H9 (cell line): Measurements from ENCODE around the gene RIMS1. TPM values are rescaled to one million over a fixed set of nuclear protein-coding genes. Genes with fewer than 3 reads are reported as not detected.
A peak's percentile ranks its signal among the peaks of the same experiment; 100 is the strongest.

ENCODE experiments used
- DNase-seq: peaks from one replicate; pipeline ENCODE4 v3.0.0-alpha.2; 2017
- H2AFZ ChIP-seq: one replicate; pipeline ENCODE4 v1.6.1; 2013; ENCODE audit warnings: mild to moderate bottlenecking, low read length, control low read depth, moderate library complexity
- H2AK5ac ChIP-seq: 2 replicates; pipeline ENCODE4 v1.6.1; 2013; ENCODE audit warnings: low read length, control low read depth, mixed read lengths; ENCODE audit not compliant: insufficient read length
- H2BK120ac ChIP-seq: one replicate; pipeline ENCODE4 v1.6.1; 2013; ENCODE audit warnings: low read depth, mild to moderate bottlenecking, low read length, control low read depth, inconsistent platforms; ENCODE audit not compliant: poor library complexity, severe bottlenecking
- H2BK12ac ChIP-seq: 2 replicates; pipeline ENCODE4 v1.6.1; 2013; ENCODE audit warnings: low read length, control low read depth, mixed read lengths, low read depth; ENCODE audit not compliant: insufficient read length
- H2BK15ac ChIP-seq: 2 replicates; pipeline ENCODE4 v1.6.1; 2013; ENCODE audit warnings: low read depth, low read length, control low read depth
- H2BK20ac ChIP-seq: one replicate; pipeline ENCODE4 v1.6.1; 2013; ENCODE audit warnings: low read depth, mild to moderate bottlenecking, low read length, control low read depth, inconsistent platforms; ENCODE audit not compliant: poor library complexity, severe bottlenecking
- H2BK5ac ChIP-seq: 2 replicates; pipeline ENCODE4 v1.6.1; 2013; ENCODE audit warnings: low read length, control low read depth, mixed read lengths; ENCODE audit not compliant: insufficient read length
- H3K14ac ChIP-seq: 2 replicates; pipeline ENCODE4 v1.6.1; 2013; ENCODE audit warnings: low read length, control low read depth; ENCODE audit not compliant: insufficient read depth
- H3K18ac ChIP-seq: 2 replicates; pipeline ENCODE4 v1.6.1; 2013; ENCODE audit warnings: low read depth, mild to moderate bottlenecking, mixed read lengths, low read length, control low read depth; ENCODE audit not compliant: insufficient read length
- H3K23ac ChIP-seq: 2 replicates; pipeline ENCODE4 v1.6.1; 2013; ENCODE audit warnings: low read length, control low read depth, mixed read lengths, low read depth; ENCODE audit not compliant: insufficient read length
- H3K23me2 ChIP-seq: 2 replicates; pipeline ENCODE4 v1.6.1; 2013; ENCODE audit warnings: low read depth, mild to moderate bottlenecking, mixed read lengths, low read length, control low read depth; ENCODE audit not compliant: insufficient read length, poor library complexity, severe bottlenecking
- H3K27ac ChIP-seq: 2 replicates; pipeline ENCODE4 v1.5.1; 2013; ENCODE audit warnings: low read length, control low read depth, mixed read lengths, low read depth; ENCODE audit not compliant: insufficient read length
- H3K27me3 ChIP-seq: 2 replicates; pipeline ENCODE4 v1.6.1; 2013; ENCODE audit warnings: low read length, control low read depth, inconsistent platforms; ENCODE audit not compliant: insufficient read depth
- H3K4ac ChIP-seq: 2 replicates; pipeline ENCODE4 v1.6.1; 2013; ENCODE audit warnings: low read depth, mild to moderate bottlenecking, control low read depth, inconsistent platforms, low read length, moderate library complexity
- H3K4me1 ChIP-seq: 2 replicates; pipeline ENCODE4 v1.6.1; 2013; ENCODE audit warnings: low read length, control low read depth, inconsistent platforms; ENCODE audit not compliant: insufficient read depth
- H3K4me2 ChIP-seq: 2 replicates; pipeline ENCODE4 v1.6.1; 2013; ENCODE audit warnings: low read length, control low read depth, mixed read lengths; ENCODE audit not compliant: insufficient read length, insufficient read depth
- H3K56ac ChIP-seq: 2 replicates; pipeline ENCODE4 v1.6.1; 2013; ENCODE audit warnings: low read depth, mild to moderate bottlenecking, mixed read lengths, low read length, control low read depth; ENCODE audit not compliant: insufficient read length
- H3K79me1 ChIP-seq: 2 replicates; pipeline ENCODE4 v1.6.1; 2013; ENCODE audit warnings: low read depth, mild to moderate bottlenecking, moderate library complexity, low read length, control low read depth, inconsistent platforms; ENCODE audit not compliant: insufficient read depth, poor library complexity, severe bottlenecking
- H3K79me2 ChIP-seq: 2 replicates; pipeline ENCODE4 v1.6.1; 2013; ENCODE audit warnings: low read length, control low read depth, inconsistent platforms; ENCODE audit not compliant: insufficient read depth
- H3K9ac ChIP-seq: 2 replicates; pipeline ENCODE4 v1.6.1; 2013; ENCODE audit warnings: low read length, control low read depth, mixed read lengths; ENCODE audit not compliant: insufficient read length; ENCODE audit errors: extremely low read depth
- H3K9me3 ChIP-seq: one replicate; pipeline ENCODE4 v1.6.1; 2013; ENCODE audit warnings: low read depth, low read length, inconsistent platforms; ENCODE audit not compliant: control insufficient read depth
- H3T11ph ChIP-seq: one replicate; pipeline ENCODE4 v1.6.1; 2013; ENCODE audit warnings: mild to moderate bottlenecking, low read length, control low read depth, inconsistent platforms
- H4K20me1 ChIP-seq: one replicate; pipeline ENCODE4 v1.6.1; 2013; ENCODE audit not compliant: control insufficient read depth, insufficient read length, insufficient read depth
- H4K5ac ChIP-seq: 2 replicates; pipeline ENCODE4 v1.6.1; 2013; ENCODE audit warnings: low read depth, mild to moderate bottlenecking, mixed read lengths, low read length, control low read depth; ENCODE audit not compliant: insufficient read length
- H4K8ac ChIP-seq: replicated peaks from 2 replicates; pipeline ENCODE4 v1.6.1; 2013; ENCODE audit warnings: low read length, control low read depth, mixed read lengths, low read depth; ENCODE audit not compliant: insufficient read length
- H4K91ac ChIP-seq: 2 replicates; pipeline ENCODE4 v1.6.1; 2013; ENCODE audit warnings: low read depth, mild to moderate bottlenecking, moderate library complexity, mixed read lengths, low read length, control low read depth; ENCODE audit not compliant: insufficient read length
- H3K27ac Mint-ChIP-seq, 3 experiments: 2 replicates in 2 of 3; 3 replicates in 1 of 3; pipeline ENCODE4 v1.8.0; 2020 to 2021; ENCODE audit warnings: mixed read lengths in 3 of 3, mild to moderate bottlenecking in 1 of 3, moderate library complexity in 1 of 3
- H3K27me3 Mint-ChIP-seq: 2 replicates; pipeline ENCODE4 v1.8.0; 2021; ENCODE audit warnings: low read depth, mild to moderate bottlenecking, moderate library complexity, mixed read lengths
- H3K36me3 Mint-ChIP-seq, 3 experiments: 2 replicates in 2 of 3; 3 replicates in 1 of 3; pipeline ENCODE4 v1.8.0; 2020 to 2021; ENCODE audit warnings: low read depth in 3 of 3, mixed read lengths in 3 of 3; ENCODE audit not compliant: insufficient read depth in 1 of 3
- H3K4me1 Mint-ChIP-seq, 2 experiments: 2 replicates each; pipeline ENCODE4 v1.8.0; 2020; ENCODE audit warnings: mixed read lengths in 2 of 2
- H3K4me3 Mint-ChIP-seq, 2 experiments: 2 replicates in 1 of 2; 3 replicates in 1 of 2; pipeline ENCODE4 v1.8.0; 2020 to 2021; ENCODE audit warnings: mild to moderate bottlenecking in 2 of 2, mixed read lengths in 2 of 2, moderate library complexity in 1 of 2
- H3K9me3 Mint-ChIP-seq, 2 experiments: 2 replicates in 1 of 2; 3 replicates in 1 of 2; pipeline ENCODE4 v1.8.0; 2020; ENCODE audit warnings: mild to moderate bottlenecking in 2 of 2, mixed read lengths in 2 of 2, moderate library complexity in 1 of 2
- CTCF ChIP-seq: fragments of 200-600 bp; sonication (generic); conservative IDR thresholded peaks from 3 replicates; pipeline ENCODE4 v1.8.0; 2021; ENCODE audit warnings: antibody characterized with exemption, mild to moderate bottlenecking
- WGBS: extraction: QIAGEN DNeasy Blood & Tissue Kit; methylation state at CpG from one replicate; pipeline ENCODE4 v1.1.7; 2013; ENCODE audit warnings: missing lambda C conversion rate, low lambda C conversion rate, mixed read lengths; ENCODE audit not compliant: insufficient read length; ENCODE audit errors: extremely low coverage; 5-methylcytosine and 5-hydroxymethylcytosine counted together
- total RNA-seq: library from RNA; stranded (reverse); gene quantifications from 2 replicates; pipeline ENCODE4 v1.2.1, GENCODE V29; 2021

RIMS1 gene
- total RNA-seq, 1 experiment from 2014 or later = 0.83 TPM

GRCh38 chr6:72288592-72288991 lies 402.2 kb downstream of the RIMS1 start:
- no peak overlapping the region for H3K4me3 Mint-ChIP-seq
- no peak overlapping the region for H3K4ac ChIP-seq
- no peak overlapping the region for H3K27ac ChIP-seq
- H3K27me3 Mint-ChIP-seq = no peaks in the 10 kb centered on the region; the same call in 1 of the 2 replicates
- H3T11ph ChIP-seq = no peak overlapping the region
- no peak overlapping the region for H2AFZ ChIP-seq
- H3K9ac ChIP-seq = no peak overlapping the region
- H3K27me3 ChIP-seq = no peaks in the 10 kb centered on the region
- H3K23ac ChIP-seq = no peak overlapping the region
- no CpG with 5 or more reads among the region's 2 CpGs for WGBS
- H2AK5ac ChIP-seq = no peak overlapping the region
- no peak overlapping the region for H3K56ac ChIP-seq
- peaks cover 0 to 4% of the 10 kb centered on the region in 2 experiments; a peak in 2 of 4 replicates for H3K4me1 Mint-ChIP-seq
- H4K8ac ChIP-seq = no peak overlapping the region
- no peaks in the 10 kb centered on the region for H4K20me1 ChIP-seq
- H3K23me2 ChIP-seq = no peaks in the 10 kb centered on the region
- H2BK20ac ChIP-seq = no peak overlapping the region
- no peak overlapping the region for H3K18ac ChIP-seq
- H4K5ac ChIP-seq = no peak overlapping the region
- DNase-seq = no peak
- peak overlapping the region in 2 of 3 experiments; percentile 0 to 7; a peak in 3 of 7 replicates for H3K27ac Mint-ChIP-seq
- no peak overlapping the region for H2BK5ac ChIP-seq
- H3K4me1 ChIP-seq = no peaks in the 10 kb centered on the region; the same call in 1 of the 2 replicates
- TF ChIP-seq CTCF = no peak
- no peaks in the 10 kb centered on the region for H3K79me1 ChIP-seq
- no peaks in the 10 kb centered on the region for H3K79me2 ChIP-seq
- H3K9me3 ChIP-seq = no peaks in the 10 kb centered on the region
- no peak overlapping the region for H2BK12ac ChIP-seq
- no peaks in the 10 kb centered on the region for H3K9me3 Mint-ChIP-seq
- H3K4me2 ChIP-seq = no peak overlapping the region
- H2BK15ac ChIP-seq = no peak overlapping the region
- H3K14ac ChIP-seq = no peak overlapping the region
- H2BK120ac ChIP-seq = no peak overlapping the region
- no peaks in the 10 kb centered on the region for H3K36me3 Mint-ChIP-seq
- H4K91ac ChIP-seq = no peak overlapping the region
